Small intestine (tissue), 7 donors: ENCODE results near the gene GSN. TPM values are rescaled to one million over a fixed set of nuclear protein-coding genes. Genes with fewer than 3 reads are reported as not detected.

ENCODE experiments used
- DNase-seq, 2 donors: peaks; one replicate each; pipeline versions ENCODE4 v3.0.0 to v3.0.0-alpha.2; 2013
- FAIRE-seq: peaks from 2 replicates; lab custom pipeline; 2012; peaks lifted over from hg19 to GRCh38; lab: Jason Lieb, UNC
- H3K27ac ChIP-seq, 3 donors: one replicate each; pipeline ENCODE4 v1.5.1; 2013; ENCODE audit warnings: low read length in 2 of 3, mild to moderate bottlenecking in 2 of 3, control low read depth in 1 of 3, inconsistent platforms in 1 of 3, low read depth in 1 of 3, moderate library complexity in 1 of 3
- H3K27me3 ChIP-seq, 3 donors: one replicate each; pipeline ENCODE4 v1.6.1; 2013; ENCODE audit warnings: low read length in 3 of 3, inconsistent platforms in 1 of 3; ENCODE audit not compliant: control insufficient read depth in 3 of 3, insufficient read depth in 3 of 3
- H3K36me3 ChIP-seq, 3 donors: one replicate each; pipeline ENCODE4 v1.6.1; 2013; ENCODE audit warnings: low read length in 3 of 3, inconsistent platforms in 1 of 3, low read depth in 1 of 3, mild to moderate bottlenecking in 1 of 3, moderate library complexity in 1 of 3; ENCODE audit not compliant: control insufficient read depth in 3 of 3, insufficient read depth in 2 of 3
- H3K4me1 ChIP-seq, 3 donors: one replicate each; pipeline ENCODE4 v1.6.1; 2013; ENCODE audit warnings: low read length in 2 of 3, inconsistent platforms in 1 of 3, low read depth in 1 of 3, mild to moderate bottlenecking in 1 of 3, moderate library complexity in 1 of 3; ENCODE audit not compliant: control insufficient read depth in 3 of 3, insufficient read depth in 2 of 3
- H3K4me3 ChIP-seq, 3 donors: one replicate each; pipeline ENCODE4 v1.5.1; 2013; ENCODE audit warnings: low read length in 3 of 3, control low read depth in 1 of 3, inconsistent platforms in 1 of 3, low read depth in 1 of 3, mild to moderate bottlenecking in 1 of 3, moderate library complexity in 1 of 3
- H3K9me3 ChIP-seq, 2 donors: one replicate each; pipeline ENCODE4 v1.6.1; 2013; ENCODE audit warnings: low read depth in 1 of 2, low read length in 1 of 2; ENCODE audit not compliant: control insufficient read depth in 2 of 2, insufficient read depth in 1 of 2
- WGBS, 3 donors: extraction: QIAGEN DNeasy Blood & Tissue Kit; methylation state at CpG; one replicate each; pipeline ENCODE4 v1.1.7; 2013; 5-methylcytosine and 5-hydroxymethylcytosine counted together
- polyA plus RNA-seq, 4 donors: library from polyadenylated mRNA; stranded (reverse) in 3 of 4; unstranded in 1 of 4; fragments of 200-250 nt in 3 of 4; fragments of 120-200 nt in 1 of 4; gene quantifications; one replicate each; pipeline versions ENCODE4 v1.2.1 to v1.2.3, GENCODE V29; 2013
- donor health status: healthy with polysubstance abuse.
- donor health status: control.
- donor health status: control.
- donor health status: Bipolar disorder and iron deficiency.
- donor health status: healthy.

Gene GSN
- polyA plus RNA-seq, 4 donors: 154 to 380 (median 201) TPM

GRCh38 chr9:121266356-121266755, 1.6 kb upstream of the GSN start:
- Histone ChIP-seq H3K27ac (no peak overlapping the region), H3K36me3 (no peaks in the 10 kb centered on the region), H3K4me1 (peaks cover 0 to 24% (median 5%) of the 10 kb centered on the region in 3 donors), H3K4me3 (no peak overlapping the region), H3K9me3 (no peaks in the 10 kb centered on the region), H3K27me3 (peaks cover 0 to 3% (median 0%) of the 10 kb centered on the region in 3 donors)
- WGBS, 3 donors: 89 to 96% (median 90%) methylated on average over 3 of the region's 3 CpGs
- DNase-seq (no peak), FAIRE-seq (no peak)

GRCh38 chr9:121266906-121267650, 884 bp upstream of the GSN start:
- peaks cover 0 to 25% (median 5%) of the 10 kb centered on the region in 3 donors for H3K4me1 ChIP-seq
- no peaks in the 10 kb centered on the region for H3K9me3 ChIP-seq
- FAIRE-seq (no peak), DNase-seq (no peak)
- H3K27me3 ChIP-seq: peaks cover 0 to 3% (median 0%) of the 10 kb centered on the region in 3 donors
- H3K36me3 ChIP-seq: no peaks in the 10 kb centered on the region
- WGBS, 3 donors: 71 to 79% (median 74%) methylated on average over 18 of the region's 18 CpGs
- no peak overlapping the region for H3K27ac ChIP-seq
- peak overlapping the region in 1 of 3 donors; percentile 89 for H3K4me3 ChIP-seq

GRCh38 chr9:121268598-121268850, 562 bp downstream of the GSN start:
- no peaks in the 10 kb centered on the region for H3K36me3 ChIP-seq
- H3K4me3 ChIP-seq: peak overlapping the region; percentile 48 to 89 (median 61)
- peak overlapping the region in 2 of 3 donors; percentile 73 to 76 for H3K27ac ChIP-seq
- WGBS, 3 donors: 5 to 11% (median 11%) methylated on average over 4 to 5 of the region's 5 CpGs
- peaks cover 0 to 3% (median 0%) of the 10 kb centered on the region in 3 donors for H3K27me3 ChIP-seq
- no peaks in the 10 kb centered on the region for H3K9me3 ChIP-seq
- no peak for FAIRE-seq
- peaks cover 0 to 28% (median 5%) of the 10 kb centered on the region in 3 donors for H3K4me1 ChIP-seq
- peak in 1 of 2 donors; percentile 39 for DNase-seq

GRCh38 chr9:121268851-121269641, 1.1 kb downstream of the GSN start:
- H3K27me3 ChIP-seq: peaks cover 0 to 3% (median 0%) of the 10 kb centered on the region in 3 donors
- WGBS, 3 donors: 10 to 25% (median 24%) methylated on average over 12 of the region's 12 CpGs
- DNase-seq (peak; percentile 58 to 71), FAIRE-seq (no peak)
- no peaks in the 10 kb centered on the region for H3K36me3 ChIP-seq
- peak overlapping the region; percentile 48 to 89 (median 61) for H3K4me3 ChIP-seq
- H3K9me3 ChIP-seq: no peaks in the 10 kb centered on the region
- peaks cover 0 to 28% (median 5%) of the 10 kb centered on the region in 3 donors for H3K4me1 ChIP-seq
- H3K27ac ChIP-seq: peak overlapping the region in 2 of 3 donors; percentile 73 to 76

GRCh38 chr9:121269642-121270254, 1.8 kb downstream of the GSN start:
- DNase-seq: no peak
- peak overlapping the region; percentile 14 to 89 (median 61) for H3K4me3 ChIP-seq
- no peak for FAIRE-seq
- peak overlapping the region in 2 of 3 donors; percentile 73 to 76 for H3K27ac ChIP-seq
- no peaks in the 10 kb centered on the region for H3K9me3 ChIP-seq
- peaks cover 0 to 3% (median 0%) of the 10 kb centered on the region in 3 donors for H3K27me3 ChIP-seq
- WGBS, 3 donors: 59 to 67% (median 63%) methylated on average over 5 of the region's 5 CpGs
- H3K36me3 ChIP-seq: no peaks in the 10 kb centered on the region
- H3K4me1 ChIP-seq: peaks cover 0 to 28% (median 5%) of the 10 kb centered on the region in 3 donors

- peaks cover 0 to 3% (median 0%) of the 10 kb centered on the region in 3 donors for H3K27me3 ChIP-seq
- H3K4me1 ChIP-seq: peaks cover 0 to 28% (median 5%) of the 10 kb centered on the region in 3 donors
- DNase-seq (no peak), FAIRE-seq (no peak)
- no peak overlapping the region for H3K4me3 ChIP-seq
- no peaks in the 10 kb centered on the region for H3K36me3 ChIP-seq
- no peaks in the 10 kb centered on the region for H3K9me3 ChIP-seq
- WGBS, 3 donors: 51 to 75% (median 68%) methylated on average over 13 of the region's 13 CpGs
- peak overlapping the region; percentile 14 to 72 (median 36) for H3K27ac ChIP-seq
Observed at GRCh38 chr9:121271368-121272341, 3.7 kb downstream of the GSN start.

- Histone ChIP-seq H3K4me3 (no peak overlapping the region), H3K27ac (peak overlapping the region; percentile 13 to 56 (median 36)), H3K36me3 (no peaks in the 10 kb centered on the region), H3K4me1 (peaks cover 0 to 24% (median 5%) of the 10 kb centered on the region in 3 donors), H3K27me3 (no peaks in the 10 kb centered on the region), H3K9me3 (no peaks in the 10 kb centered on the region)
- 77 to 96% (median 79%) methylated on average over 6 of the region's 6 CpGs for WGBS, 3 donors
- FAIRE-seq (no peak), DNase-seq (no peak)
Observed at GRCh38 chr9:121272401-121272948, 4.5 kb downstream of the GSN start.
